Astrocyte of the spinal cord (primary cell): ENCODE results near the gene RMI2.

Experiments
- DNase-seq: peaks from one replicate; pipeline ENCODE4 v3.0.0; 2011; ENCODE audit warnings: low read depth, low spot score
- H3K4me3 ChIP-seq: 2 replicates; pipeline ENCODE4 v1.5.1; 2011; ENCODE audit warnings: low read depth, mild to moderate bottlenecking, low read length, moderate library complexity
- CTCF ChIP-seq: IDR thresholded peaks from 2 replicates; pipeline ENCODE4 v1.5.1; 2012; ENCODE audit warnings: low read depth, mild to moderate bottlenecking, low read length, inconsistent platforms
- in situ Hi-C: cut with HindIII; loops from 2 replicates; pipeline ENCODE4 v1.10.0; 2017; ENCODE audit warnings: low sequenced_read_pairs

Gene RMI2

GRCh38 chr16:11330526-11331237 lies 14.6 kb upstream of the RMI2 start:
- no peak for DNase-seq
- in situ Hi-C loops, result no loop called here
- no peak for TF ChIP-seq CTCF
- no peak overlapping the region for H3K4me3 ChIP-seq

GRCh38 chr16:11331967-11332366 lies 13.3 kb upstream of the RMI2 start:
- H3K4me3 ChIP-seq, result no peak overlapping the region
- TF ChIP-seq CTCF, result no peak
- in situ Hi-C loops, result no loop called here
- no peak for DNase-seq

- no peak for TF ChIP-seq CTCF
- DNase-seq, result no peak
- in situ Hi-C loops, result no loop called here
- no peak overlapping the region for H3K4me3 ChIP-seq
Measured at GRCh38 chr16:11333010-11333409, 12.2 kb upstream of the RMI2 start.

GRCh38 chr16:11333702-11334101 lies 11.6 kb upstream of the RMI2 start:
- in situ Hi-C loops, result no loop called here
- no peak for TF ChIP-seq CTCF
- no peak for DNase-seq
- no peak overlapping the region for H3K4me3 ChIP-seq

- TF ChIP-seq CTCF, result no peak
- no peak for DNase-seq
- in situ Hi-C loops, result no loop called here
- no peak overlapping the region for H3K4me3 ChIP-seq
Measured at GRCh38 chr16:11334831-11335404, 10.3 kb upstream of the RMI2 start.

- in situ Hi-C loops, result no loop called here
Measured at GRCh38 chr16:11339075-11339474, 6.2 kb upstream of the RMI2 start.

More at GRCh38 chr16:11339075-11339474, 6.2 kb upstream of the RMI2 start:
- no peak for DNase-seq
- TF ChIP-seq CTCF, result no peak
- no peak overlapping the region for H3K4me3 ChIP-seq
